DMS 273 (cell line): ENCODE results near the gene OST4.

Experiments
- DNase-seq: peaks from one replicate; lab custom pipeline; 2025; ENCODE audit not compliant: unreplicated experiment; lab: John Stamatoyannopoulos, UW

OST4 gene

DNA sequence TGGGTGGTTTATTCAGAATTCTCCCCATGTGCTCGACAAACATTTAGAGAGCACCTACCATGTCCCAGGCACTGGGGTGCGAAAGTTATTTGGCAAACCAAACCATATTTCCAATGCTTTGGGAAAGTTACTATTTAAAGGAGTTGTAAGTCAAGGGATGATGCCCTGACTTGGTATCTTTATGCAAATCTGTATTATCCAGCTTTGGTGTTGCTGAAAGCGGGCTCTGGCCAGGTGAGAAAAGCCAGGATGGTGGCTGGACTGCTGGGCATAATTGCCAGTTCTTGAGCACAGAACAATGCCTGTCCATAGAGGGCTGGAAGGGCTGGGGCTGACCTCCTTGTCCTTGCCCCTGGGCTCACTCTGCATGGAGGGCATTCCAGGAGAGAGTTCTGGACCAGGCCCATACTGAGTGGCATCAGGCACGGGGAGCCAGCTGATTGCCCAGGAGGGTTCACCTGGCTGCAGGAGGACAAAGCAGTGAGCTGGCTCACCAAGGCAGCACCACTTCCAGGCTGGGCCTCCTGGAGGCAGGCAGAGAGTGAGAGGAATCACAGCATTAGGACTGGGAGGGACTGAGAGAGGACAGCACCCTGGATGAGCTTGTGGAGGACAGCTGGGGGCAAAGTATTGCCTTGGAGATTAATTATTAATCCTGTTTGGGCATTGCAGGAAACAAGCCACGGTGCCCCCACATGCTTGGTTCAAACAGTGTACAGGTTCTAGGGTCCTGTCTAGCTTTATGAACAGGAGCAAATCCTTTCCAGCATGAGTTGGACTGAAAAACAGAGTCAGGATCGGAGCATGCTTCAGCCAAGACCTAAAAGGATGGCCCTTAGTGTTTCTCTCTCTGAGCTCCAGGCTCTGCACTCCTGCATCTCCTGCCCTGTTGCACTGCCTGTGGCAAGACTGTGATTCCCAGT is 22.2 kb upstream of the OST4 start:
- no peak for DNase-seq

DNA sequence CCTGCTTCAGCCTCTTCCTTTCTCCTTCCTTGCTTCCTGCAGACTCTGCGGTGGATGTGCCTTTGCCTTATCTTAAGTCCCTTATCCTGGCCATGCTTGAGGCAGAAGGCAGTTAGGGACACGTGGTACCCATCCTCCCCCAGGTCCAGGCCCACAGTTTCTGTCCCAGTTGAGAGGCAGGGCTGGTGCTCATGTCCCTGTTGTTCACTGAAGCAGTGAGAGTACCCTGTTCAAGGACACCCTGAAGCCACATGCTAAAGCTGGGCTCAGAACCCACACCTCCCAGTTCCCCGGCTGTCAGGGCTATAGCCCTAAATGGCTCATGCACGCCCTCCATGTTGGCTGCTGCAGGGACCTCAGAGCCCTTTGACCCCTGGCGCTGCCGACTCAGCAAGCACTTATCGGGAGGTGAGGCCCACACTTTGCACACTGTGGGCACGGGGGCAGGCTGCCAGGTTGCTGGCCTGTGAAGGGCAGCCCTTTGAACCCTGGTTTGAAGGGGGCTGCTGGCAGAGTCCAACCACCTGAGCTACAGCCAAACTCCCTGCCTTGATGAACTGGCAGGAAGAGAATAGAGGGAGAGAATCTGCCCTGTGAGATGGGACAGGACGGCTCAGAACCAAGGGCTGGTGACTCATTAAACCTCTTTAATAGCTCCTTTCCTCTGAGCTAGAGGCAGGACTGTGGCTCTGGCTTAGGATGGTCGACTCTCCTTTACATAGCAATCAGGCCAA is 21.4 kb upstream of the OST4 start:
- no peak for DNase-seq

DNA sequence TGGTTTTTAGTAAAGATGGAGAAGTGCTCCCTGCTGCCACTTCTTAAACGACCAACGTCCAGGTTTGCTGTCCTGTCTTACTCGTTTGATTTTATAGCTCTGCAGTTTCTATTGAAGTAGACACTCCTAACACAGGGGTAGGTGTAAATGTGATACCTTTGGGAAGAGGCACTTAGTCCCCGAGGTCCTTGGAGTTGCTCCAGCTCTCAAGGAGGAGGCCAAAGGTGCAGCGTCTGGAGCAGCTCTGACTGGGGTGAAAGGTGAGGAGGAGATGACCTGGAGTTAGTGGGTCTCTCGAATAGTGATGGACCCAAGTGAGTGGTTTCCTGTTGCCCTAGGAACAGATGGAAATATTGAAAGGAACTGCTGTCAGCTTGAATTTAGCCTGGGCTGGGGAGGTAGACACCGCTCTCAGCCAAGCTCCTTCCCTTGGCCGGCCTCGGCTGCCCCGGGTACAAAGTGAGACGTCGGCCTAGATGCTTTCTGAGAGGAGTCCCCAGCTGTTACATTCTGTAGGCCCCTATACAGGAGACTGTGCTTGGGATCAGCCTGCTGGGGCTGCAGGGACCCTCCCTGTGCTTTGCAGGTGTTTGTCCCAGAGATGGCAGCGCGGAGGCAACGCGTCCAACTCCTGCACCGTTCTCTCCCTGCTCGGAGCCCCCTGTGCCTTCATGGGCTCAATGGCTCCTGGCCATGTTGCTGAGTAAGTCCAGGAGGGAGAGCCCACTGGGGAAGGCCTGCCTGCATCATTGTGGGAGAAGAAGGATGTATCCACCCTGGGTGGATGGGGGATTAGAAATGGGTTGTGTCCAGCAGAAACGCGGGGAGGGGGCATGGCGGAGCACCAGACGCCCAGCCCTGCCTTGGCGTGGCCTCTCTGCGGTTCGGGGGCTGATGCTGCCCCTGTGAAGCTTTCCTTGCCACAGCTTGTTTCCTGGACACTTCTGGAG is 20.6 kb upstream of the OST4 start:
- DNase-seq, result no peak

DNA sequence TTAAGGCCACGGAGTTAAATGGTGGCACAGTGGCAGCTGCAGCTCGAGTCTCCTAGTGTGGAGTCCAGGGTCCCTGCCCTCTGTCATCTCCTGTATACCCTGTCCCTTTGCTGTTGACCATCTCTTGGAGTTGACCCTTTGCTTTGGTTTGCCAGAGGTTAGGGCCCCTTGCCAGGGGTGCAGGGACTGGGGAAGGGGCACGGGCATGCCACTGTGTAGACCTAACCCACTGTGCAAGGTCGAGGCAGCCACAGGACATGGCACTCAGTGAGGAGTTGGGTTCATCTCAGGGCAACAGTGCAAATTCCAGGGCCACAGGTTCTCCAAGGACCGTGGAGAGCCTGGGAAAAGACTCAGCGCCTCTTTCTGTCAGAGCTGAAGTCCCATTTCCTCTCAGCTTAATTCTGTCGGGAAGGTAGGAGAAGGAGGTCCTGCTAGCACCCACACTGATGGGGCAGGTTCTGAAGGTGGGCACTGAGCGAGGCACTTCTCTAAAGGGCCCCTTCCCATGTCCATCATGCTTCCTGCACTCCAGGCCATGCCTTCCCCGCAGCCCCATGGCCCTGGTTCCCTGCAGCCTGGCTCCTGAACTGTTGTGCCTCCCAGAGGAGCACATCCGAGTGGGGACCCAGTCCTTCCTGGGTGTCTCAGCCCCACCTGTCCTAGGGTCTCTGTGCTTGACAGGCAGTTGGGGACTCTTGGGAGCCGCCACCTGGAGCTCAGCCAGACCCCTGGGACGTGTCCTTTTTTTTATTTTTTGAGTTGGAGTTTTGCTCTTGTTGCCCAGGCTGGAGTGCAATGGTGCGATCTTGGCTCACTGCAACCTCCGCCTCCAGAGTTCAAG is 17.9 kb upstream of the OST4 start:
- no peak for DNase-seq

DNA sequence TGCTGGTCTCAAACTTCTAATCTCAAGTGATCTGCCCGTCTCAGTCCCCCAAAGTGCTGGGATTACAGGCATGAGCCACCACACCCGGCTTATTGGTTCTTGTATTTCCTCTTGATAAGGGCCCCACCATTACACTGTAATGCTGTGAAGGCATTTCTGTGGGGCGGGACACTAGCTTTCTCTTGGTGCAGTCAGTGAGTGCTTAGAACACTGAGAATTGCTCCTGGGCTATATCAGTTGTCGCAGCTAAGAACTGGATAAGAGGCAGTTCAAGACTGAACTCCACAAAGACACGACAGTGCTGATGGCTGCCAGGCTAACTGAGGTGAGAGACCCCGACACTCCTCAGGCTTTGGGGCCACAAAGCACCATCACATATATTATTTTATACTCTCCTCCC is 17.2 kb upstream of the OST4 start:
- DNase-seq, result no peak

DNA sequence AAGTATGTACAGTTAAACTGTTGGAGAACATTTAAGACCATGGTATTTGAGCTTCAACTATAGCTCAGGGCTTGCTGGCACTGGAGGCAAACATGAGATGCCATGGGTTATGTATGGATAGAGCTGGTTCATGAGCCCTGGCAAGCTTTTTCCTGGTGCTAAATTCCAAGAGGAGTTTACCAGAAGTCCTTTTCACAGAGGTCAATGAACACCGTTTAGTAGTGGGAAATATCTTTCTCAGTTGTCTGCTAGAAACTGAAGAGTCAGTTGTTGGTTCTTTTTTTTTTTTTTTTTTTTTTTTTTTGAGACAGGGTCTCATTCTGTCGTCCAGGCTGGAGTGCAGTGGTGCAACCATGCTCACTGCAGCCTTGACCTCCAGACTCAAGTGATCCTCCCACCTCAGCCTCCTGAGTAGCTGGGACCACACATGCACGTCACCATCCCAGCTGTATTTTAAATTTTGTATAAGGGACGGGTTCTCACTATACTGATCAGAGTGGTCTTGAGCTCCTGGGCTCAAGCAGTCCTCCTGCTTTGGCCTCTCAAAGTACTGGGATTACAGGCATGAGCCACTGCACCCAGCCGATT is 16.5 kb upstream of the OST4 start:
- DNase-seq, result no peak

DNA sequence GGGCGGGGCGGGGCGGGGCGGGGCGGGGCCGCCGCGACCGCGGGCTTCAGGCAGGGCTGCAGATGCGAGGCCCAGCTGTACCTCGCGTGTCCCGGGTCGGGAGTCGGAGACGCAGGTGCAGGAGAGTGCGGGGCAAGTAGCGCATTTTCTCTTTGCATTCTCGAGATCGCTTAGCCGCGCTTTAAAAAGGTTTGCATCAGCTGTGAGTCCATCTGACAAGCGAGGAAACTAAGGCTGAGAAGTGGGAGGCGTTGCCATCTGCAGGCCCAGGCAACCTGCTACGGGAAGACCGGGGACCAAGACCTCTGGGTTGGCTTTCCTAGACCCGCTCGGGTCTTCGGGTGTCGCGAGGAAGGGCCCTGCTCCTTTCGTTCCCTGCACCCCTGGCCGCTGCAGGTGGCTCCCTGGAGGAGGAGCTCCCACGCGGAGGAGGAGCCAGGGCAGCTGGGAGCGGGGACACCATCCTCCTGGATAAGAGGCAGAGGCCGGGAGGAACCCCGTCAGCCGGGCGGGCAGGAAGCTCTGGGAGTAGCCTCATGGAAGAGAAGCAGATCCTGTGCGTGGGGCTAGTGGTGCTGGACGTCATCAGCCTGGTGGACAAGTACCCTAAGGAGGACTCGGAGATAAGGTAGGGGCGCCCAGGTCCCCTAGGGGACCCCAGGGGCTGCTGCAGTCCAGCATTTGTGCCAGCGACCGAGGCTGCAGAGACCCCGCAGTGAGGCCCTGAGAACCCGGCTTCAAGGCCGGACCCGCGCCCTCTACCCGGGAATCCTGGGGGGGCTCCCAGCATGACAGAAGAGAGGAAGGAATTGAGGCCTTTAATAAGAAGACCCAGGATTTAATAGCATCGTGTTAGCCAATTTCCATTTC is 15.5 kb upstream of the OST4 start, which contains the start of gene KHK:
KHK (plus strand) TSS at position 49 of the 870 bp plus-strand sequence; CDS start at position 537, 488 bp downstream.
- DNase-seq, result peak; percentile 69

DNA sequence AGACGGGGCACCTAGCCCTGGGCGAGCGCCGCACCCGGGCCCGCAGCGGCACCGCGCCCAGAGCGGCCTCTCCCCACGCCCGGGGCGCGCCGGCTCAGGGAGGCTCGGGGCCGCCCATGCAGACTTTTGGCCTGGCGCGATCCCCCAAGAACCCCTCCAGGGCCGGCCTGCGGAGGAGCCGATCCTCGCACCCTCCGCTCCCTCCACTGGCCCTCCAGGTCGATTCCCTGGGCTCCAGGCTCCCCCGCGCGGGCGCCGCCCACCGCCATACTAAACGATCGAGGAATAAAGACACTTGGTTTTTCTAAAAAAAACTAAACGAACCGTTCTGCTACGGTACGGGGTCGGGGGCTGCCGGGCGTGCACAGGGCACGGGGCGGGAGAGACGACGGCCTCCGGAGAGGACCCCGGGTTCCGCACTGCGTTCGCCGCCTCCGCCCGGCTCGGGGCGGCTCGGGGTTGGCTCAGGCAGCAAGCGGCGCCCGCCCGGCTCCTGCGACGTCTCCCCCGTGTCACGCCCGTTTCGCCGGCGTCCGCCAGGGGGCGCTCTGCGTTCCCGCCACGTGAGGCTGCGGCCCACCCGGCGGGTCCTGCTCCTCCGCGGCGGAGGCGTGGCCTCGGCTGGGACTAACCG is 14.8 kb upstream of the OST4 start:
- peak; percentile 98 for DNase-seq

DNA sequence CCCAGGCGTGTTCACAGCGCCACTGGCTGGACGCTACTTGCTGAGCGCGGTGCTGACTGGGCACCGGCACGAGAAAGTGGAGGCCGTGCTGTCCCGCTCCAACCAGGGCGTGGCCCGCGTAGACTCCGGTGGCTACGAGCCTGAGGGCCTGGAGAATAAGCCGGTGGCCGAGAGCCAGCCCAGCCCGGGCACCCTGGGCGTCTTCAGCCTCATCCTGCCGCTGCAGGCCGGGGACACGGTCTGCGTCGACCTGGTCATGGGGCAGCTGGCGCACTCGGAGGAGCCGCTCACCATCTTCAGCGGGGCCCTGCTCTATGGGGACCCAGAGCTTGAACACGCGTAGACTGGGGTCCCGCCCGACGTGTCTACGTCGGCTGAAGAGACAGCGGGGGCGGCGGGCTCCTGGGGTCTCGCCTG is 14.2 kb upstream of the OST4 start:
- peak; percentile 56 for DNase-seq

DNA sequence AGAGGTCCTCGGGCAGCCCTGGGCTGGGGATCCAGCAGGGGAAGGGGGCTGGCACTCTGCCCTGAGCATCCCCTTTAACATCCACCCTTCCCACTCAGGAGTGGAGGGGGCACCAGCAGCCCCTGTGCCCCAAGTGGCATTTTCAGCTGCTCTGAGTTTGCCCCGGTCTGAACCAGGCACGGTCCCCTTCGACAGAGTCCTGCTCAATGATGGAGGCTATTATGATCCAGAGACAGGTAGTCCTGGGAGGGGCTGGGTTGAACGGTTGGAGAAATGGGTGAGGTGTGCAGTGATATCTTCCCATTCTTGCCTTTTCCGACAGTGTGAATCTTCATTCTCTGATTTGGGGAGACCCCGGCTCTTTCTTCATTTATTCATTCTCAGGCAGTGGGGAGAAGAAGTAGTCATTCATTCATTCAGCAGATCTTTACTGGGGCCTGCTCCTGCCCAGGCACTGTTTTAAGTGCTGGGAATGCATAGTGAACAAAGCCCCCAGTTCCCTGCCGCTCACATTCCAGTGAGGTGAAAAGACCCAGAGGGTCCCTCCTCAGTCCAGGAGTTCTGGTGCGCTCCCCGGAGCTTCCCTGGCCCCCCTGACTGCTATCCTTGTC is 13.7 kb upstream of the OST4 start:
- no peak for DNase-seq

DNA sequence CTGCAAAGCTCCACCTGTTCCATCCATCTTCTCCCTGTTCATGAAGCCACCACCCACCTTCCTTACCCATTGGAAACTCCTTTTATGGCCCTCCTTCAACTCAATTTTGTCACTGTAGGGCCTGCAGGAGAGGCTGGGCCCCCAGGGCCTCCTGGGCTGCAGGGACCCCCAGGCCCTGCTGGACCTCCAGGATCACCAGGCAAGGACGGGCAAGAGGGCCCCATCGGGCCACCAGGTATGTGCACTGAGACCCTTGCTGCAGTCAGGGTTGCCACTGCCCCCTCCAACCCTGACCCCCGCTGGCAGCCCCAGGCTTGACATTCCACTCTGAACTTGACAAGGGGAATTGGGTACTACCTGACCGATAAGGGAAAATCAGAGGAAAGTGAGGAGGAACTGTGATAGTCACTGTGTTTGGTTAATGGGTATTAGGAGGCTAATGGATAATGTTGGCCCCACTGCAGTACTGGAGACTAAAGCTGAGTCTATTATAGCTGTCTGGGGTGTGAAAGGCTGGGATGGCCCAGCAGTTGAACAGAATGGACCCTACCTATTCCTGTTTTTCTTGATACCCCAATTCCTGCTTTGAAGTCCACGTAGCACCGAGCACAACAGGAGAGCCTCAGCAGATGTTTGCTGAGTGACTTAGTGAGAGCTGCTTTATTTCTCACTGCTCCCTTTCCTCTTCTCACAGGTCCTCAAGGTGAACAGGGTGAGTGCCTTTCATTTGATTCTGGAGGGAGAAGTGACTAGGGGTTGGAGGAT is 13.0 kb upstream of the OST4 start:
- no peak for DNase-seq

DNA sequence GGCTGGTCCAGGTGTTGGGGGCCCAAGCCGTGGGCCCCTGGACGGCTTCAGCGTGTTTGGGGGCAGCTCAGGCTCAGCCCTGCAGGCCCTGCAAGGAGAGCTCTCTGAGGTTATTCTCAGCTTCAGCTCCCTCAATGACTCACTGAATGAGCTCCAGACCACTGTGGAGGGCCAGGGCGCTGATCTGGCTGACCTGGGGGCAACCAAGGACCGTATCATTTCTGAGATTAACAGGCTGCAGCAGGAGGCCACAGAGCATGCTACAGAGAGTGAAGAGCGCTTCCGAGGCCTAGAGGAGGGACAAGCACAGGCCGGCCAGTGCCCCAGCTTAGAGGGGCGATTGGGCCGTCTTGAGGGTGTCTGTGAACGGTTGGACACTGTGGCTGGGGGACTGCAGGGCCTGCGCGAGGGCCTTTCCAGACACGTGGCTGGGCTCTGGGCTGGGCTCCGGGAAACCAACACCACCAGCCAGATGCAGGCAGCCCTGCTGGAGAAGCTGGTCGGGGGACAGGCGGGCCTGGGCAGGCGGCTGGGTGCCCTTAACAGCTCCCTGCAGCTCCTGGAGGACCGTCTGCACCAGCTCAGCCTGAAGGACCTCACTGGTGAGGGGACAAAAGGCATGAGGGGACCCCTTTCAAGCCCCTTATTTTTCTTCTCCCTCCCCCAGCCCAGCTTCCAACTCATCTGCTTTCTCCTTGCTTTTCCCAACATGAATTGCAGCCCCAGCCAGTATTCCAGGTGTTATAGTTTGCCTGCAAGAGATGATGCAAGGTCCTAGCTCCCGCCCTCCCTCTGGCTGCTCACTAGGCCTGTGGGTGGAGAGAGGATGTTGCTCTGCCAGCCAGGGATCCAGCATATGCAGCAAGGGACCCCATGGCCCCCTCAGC is 12.2 kb upstream of the OST4 start:
- peak; percentile 54 for DNase-seq

DNA sequence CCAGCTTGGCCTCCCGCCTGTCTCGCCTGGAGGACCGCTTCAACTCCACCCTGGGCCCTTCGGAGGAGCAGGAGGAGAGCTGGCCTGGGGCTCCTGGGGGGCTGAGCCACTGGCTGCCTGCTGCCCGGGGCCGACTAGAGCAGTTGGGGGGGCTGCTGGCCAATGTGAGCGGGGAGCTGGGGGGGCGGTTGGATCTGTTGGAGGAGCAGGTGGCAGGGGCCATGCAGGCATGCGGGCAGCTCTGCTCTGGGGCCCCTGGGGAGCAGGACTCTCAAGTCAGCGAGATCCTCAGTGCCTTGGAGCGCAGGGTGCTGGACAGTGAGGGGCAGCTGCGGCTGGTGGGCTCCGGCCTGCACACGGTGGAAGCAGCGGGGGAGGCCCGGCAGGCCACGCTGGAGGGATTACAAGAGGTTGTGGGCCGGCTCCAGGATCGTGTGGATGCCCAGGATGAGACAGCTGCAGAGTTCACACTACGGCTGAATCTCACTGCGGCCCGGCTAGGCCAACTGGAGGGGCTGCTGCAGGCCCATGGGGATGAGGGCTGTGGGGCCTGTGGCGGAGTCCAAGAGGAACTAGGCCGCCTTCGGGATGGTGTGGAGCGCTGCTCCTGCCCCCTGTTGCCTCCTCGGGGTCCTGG is 11.4 kb upstream of the OST4 start:
- no peak for DNase-seq

DNA sequence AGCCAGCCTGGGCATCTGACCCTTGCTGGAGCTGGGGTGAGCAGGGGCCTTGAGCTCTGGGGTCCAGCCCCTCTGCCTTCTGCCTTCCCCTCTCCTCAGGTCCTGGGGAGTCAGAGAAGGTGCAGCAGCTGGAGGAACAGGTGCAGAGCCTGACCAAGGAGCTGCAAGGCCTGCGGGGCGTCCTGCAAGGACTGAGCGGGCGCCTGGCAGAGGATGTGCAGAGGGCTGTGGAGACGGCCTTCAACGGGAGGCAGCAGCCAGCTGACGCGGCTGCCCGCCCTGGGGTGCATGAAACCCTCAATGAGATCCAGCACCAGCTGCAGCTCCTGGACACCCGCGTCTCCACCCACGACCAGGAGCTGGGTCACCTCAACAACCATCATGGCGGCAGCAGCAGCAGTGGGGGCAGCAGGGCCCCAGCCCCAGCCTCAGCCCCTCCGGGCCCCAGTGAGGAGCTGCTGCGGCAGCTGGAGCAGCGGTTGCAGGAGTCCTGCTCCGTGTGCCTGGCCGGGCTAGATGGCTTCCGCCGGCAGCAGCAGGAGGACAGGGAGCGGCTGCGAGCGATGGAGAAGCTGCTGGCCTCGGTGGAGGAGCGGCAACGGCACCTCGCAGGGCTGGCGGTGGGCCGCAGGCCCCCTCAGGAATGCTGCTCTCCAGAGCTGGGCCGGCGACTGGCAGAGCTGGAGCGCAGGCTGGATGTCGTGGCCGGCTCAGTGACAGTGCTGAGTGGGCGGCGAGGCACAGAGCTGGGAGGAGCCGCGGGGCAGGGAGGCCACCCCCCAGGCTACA is 10.7 kb upstream of the OST4 start:
- DNase-seq, result no peak

DNA sequence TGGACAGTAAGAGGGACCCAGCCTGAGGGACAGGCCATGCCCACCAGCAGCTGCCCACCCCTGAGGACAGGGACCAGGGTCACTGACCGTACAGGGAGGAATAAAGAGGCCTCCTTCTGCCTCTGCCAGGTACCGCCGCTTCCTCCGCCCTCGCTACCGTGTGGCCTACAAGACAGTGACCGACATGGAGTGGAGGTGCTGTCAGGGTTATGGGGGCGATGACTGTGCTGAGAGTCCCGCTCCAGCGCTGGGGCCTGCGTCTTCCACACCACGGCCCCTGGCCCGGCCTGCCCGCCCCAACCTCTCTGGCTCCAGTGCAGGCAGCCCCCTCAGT is 9.1 kb upstream of the OST4 start:
- DNase-seq, result no peak
